IMR-90 (cell line): Measurements from ENCODE around the gene AKR7A2. TPM values are rescaled to one million over a fixed set of nuclear protein-coding genes. Genes with fewer than 3 reads are reported as not detected.

Source experiments
- ATAC-seq: fragments of 200-7000 bp; cut with Tn5 transposase; 2 replicates; pipeline ENCODE4 v1.9.1; 2020; ENCODE audit warnings: low read depth, mild to moderate bottlenecking, moderate library complexity
- BruUV-seq: library from RNA; stranded (reverse); fragments of 400-500 nt; replicated peaks from 2 replicates; lab custom pipeline; 2021; lab: Mats Ljungman, UMichigan
- CTCF ChIA-PET: fragments of 300-600 bp; formaldehyde crosslinking; extraction: SDS; loops from one replicate; lab custom pipeline; 2021; ENCODE audit warnings: antibody characterized with exemption; lab: Yijun Ruan, JAX
- POLR2A ChIA-PET: fragments of 300-600 bp; sonication (Branson Sonifier 250); formaldehyde crosslinking; loops from one replicate; lab custom pipeline; 2022; ENCODE audit warnings: antibody characterized with exemption; ENCODE audit not compliant: unreplicated experiment; lab: Charles Lee
- DNase-seq: peaks from one replicate; pipeline ENCODE4 v3.0.0; 2013
- H2AFZ ChIP-seq: replicated peaks from 2 replicates; pipeline ENCODE3; 2013; ENCODE audit warnings: low read length, mild to moderate bottlenecking; ENCODE audit not compliant: poor library complexity
- H2AK5ac ChIP-seq: 2 replicates; pipeline ENCODE4 v1.6.1; 2013; ENCODE audit warnings: low read depth, low read length, inconsistent platforms
- H2AK9ac ChIP-seq: replicated peaks from 2 replicates; pipeline ENCODE3; 2013; ENCODE audit warnings: mild to moderate bottlenecking, low read depth, low read length, moderate library complexity; ENCODE audit not compliant: poor library complexity
- H2BK120ac ChIP-seq: 2 replicates; pipeline ENCODE4 v1.6.1; 2013; ENCODE audit warnings: low read depth, low read length, inconsistent platforms
- H2BK15ac ChIP-seq: 3 replicates; pipeline ENCODE4 v1.6.1; 2013; ENCODE audit warnings: low read depth, low read length, inconsistent platforms
- H2BK20ac ChIP-seq: 2 replicates; pipeline ENCODE4 v1.6.1; 2013; ENCODE audit warnings: low read depth, mild to moderate bottlenecking, inconsistent platforms, low read length, moderate library complexity
- H2BK5ac ChIP-seq: 2 replicates; pipeline ENCODE4 v1.6.1; 2013; ENCODE audit warnings: mild to moderate bottlenecking, low read depth, low read length, inconsistent platforms; ENCODE audit not compliant: poor library complexity, severe bottlenecking
- H3K14ac ChIP-seq: replicated peaks from 2 replicates; pipeline ENCODE4 v1.6.1; 2013; ENCODE audit warnings: low read depth, low read length, inconsistent platforms
- H3K18ac ChIP-seq: 2 replicates; pipeline ENCODE4 v1.6.1; 2013; ENCODE audit warnings: low read depth, low read length, control low read depth
- H3K23ac ChIP-seq: 2 replicates; pipeline ENCODE4 v1.6.1; 2013; ENCODE audit warnings: low read depth, low read length, inconsistent platforms
- H3K27ac ChIP-seq: 2 replicates; pipeline ENCODE4 v1.5.1; 2013; ENCODE audit warnings: mild to moderate bottlenecking, control low read depth, low read length; ENCODE audit not compliant: insufficient read depth
- H3K27me3 ChIP-seq: 2 replicates; pipeline ENCODE4 v1.6.1; 2013; ENCODE audit warnings: low read length; ENCODE audit not compliant: control insufficient read depth, insufficient read depth
- H3K36me3 ChIP-seq: 2 replicates; pipeline ENCODE4 v1.6.1; 2013; ENCODE audit warnings: low read length, mixed read lengths; ENCODE audit not compliant: control insufficient read depth, insufficient read depth
- H3K4ac ChIP-seq: 2 replicates; pipeline ENCODE4 v1.6.1; 2013; ENCODE audit warnings: low read depth, low read length, inconsistent platforms
- H3K4me1 ChIP-seq: 2 replicates; pipeline ENCODE4 v1.6.1; 2013; ENCODE audit warnings: low read length, mixed read lengths; ENCODE audit not compliant: control insufficient read depth, insufficient read depth
- H3K4me2 ChIP-seq: 2 replicates; pipeline ENCODE4 v1.6.1; 2013; ENCODE audit warnings: low read depth, mild to moderate bottlenecking, control low read depth, low read length, moderate library complexity
- H3K4me3 ChIP-seq: 2 replicates; pipeline ENCODE4 v1.5.1; 2013; ENCODE audit warnings: low read depth, mild to moderate bottlenecking, control low read depth, low read length, moderate library complexity; ENCODE audit not compliant: insufficient read depth
- H3K56ac ChIP-seq: 2 replicates; pipeline ENCODE4 v1.6.1; 2013; ENCODE audit warnings: low read length, inconsistent platforms; ENCODE audit not compliant: insufficient read depth; ENCODE audit errors: extremely low read depth
- H3K79me1 ChIP-seq, 2 experiments: 2 replicates each; pipeline ENCODE4 v1.6.1; 2013; ENCODE audit warnings: low read length in 2 of 2, inconsistent platforms in 1 of 2, low read depth in 1 of 2
- H3K9ac ChIP-seq: 2 replicates; pipeline ENCODE4 v1.6.1; 2013; ENCODE audit warnings: low read depth, low read length, control low read depth
- H3K9me1 ChIP-seq: 2 replicates; pipeline ENCODE4 v1.6.1; 2013; ENCODE audit warnings: low read length, inconsistent platforms; ENCODE audit not compliant: insufficient read depth
- H3K9me3 ChIP-seq: 2 replicates; pipeline ENCODE4 v1.6.1; 2013; ENCODE audit warnings: low read length; ENCODE audit not compliant: control insufficient read depth, insufficient read depth
- H4K20me1 ChIP-seq: 2 replicates; pipeline ENCODE4 v1.6.1; 2013; ENCODE audit warnings: low read length, inconsistent platforms; ENCODE audit not compliant: insufficient read depth
- H4K5ac ChIP-seq: 2 replicates; pipeline ENCODE4 v1.6.1; 2013; ENCODE audit warnings: mild to moderate bottlenecking, low read depth, low read length, control low read depth
- H4K8ac ChIP-seq, 2 experiments: 2 replicates each; pipeline ENCODE4 v1.6.1; 2013; ENCODE audit warnings: low read depth in 2 of 2, low read length in 2 of 2, control low read depth in 1 of 2, inconsistent platforms in 1 of 2
- H4K91ac ChIP-seq: 2 replicates; pipeline ENCODE4 v1.6.1; 2013; ENCODE audit warnings: low read depth, low read length, inconsistent platforms; ENCODE audit not compliant: insufficient read depth
- FOS ChIP-seq: fragments of 150-350 bp; IDR thresholded peaks from 2 replicates; pipeline ENCODE4 v1.6.1; 2016; ENCODE audit warnings: low read depth, low read length
- NFE2L2 ChIP-seq: fragments of 150-350 bp; IDR thresholded peaks from 2 replicates; pipeline ENCODE4 v1.6.1; 2016; ENCODE audit warnings: low read depth, mild to moderate bottlenecking, low read length
- WGBS, 2 experiments: methylation state at CpG; one replicate each; pipeline versions ENCODE4 v1.1.5 to v1.1.7; 2013; ENCODE audit warnings: missing lambda C conversion rate in 2 of 2; ENCODE audit not compliant: insufficient read length in 1 of 2; ENCODE audit errors: extremely low coverage in 2 of 2; 5-methylcytosine and 5-hydroxymethylcytosine counted together
- dilution Hi-C: fragments of 300-500 bp; cut with HindIII; formaldehyde crosslinking; loops from one replicate; pipeline ENCODE4 v1.14.3; 2018; ENCODE audit warnings: low sequenced_read_pairs; ENCODE audit not compliant: unreplicated experiment
- in situ Hi-C: fragments of 300-500 bp; cut with MboI; formaldehyde crosslinking; loops from 3 replicates; pipeline ENCODE4 v1.14.3; 2019; ENCODE audit warnings: low sequenced_read_pairs, inconsistent platforms, mixed read lengths
- intact Hi-C: fragments of 100-400 bp; cut with micrococcal nuclease; formaldehyde crosslinking; loops from 2 replicates; pipeline ENCODE4 v1.10.0; 2022
- polyA plus RNA-seq, 3 experiments: library from polyadenylated mRNA; depleted of rRNA; stranded (reverse); fragments of >200 nt; gene quantifications; 2 replicates each; pipeline ENCODE4 v1.2.3, GENCODE V29; 2012; ENCODE audit warnings: low replicate concordance in 1 of 3
- total RNA-seq: library from RNA; depleted of rRNA; stranded (reverse); fragments of >200 nt; gene quantifications from 2 replicates; pipeline ENCODE4 v1.2.3, GENCODE V29; 2012

Gene AKR7A2
- total and polyA plus RNA-seq, 2 of the 4 experiments (the other 2 are of a cell fraction), result 55.8 to 60.2 TPM

DNA sequence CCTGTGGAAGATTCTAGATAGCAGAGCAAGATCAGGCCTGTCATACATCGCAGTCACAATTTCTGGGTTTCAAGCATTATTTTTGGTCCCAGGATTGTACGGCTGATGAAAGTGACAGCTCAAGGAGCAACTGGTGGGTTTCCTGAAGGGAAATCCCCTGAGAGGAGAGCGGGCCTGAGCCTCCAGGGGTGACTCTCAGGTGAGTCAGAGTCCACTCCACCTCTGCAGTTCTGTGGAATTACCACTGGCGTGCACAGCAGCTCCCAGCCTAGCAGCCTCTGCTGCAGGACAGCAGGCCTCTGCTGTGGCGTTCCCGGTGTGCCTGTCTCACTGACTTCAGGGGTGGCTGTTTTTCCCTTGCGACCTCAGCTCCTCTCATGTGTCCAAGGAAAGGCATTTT lies 24.6 kb upstream of the AKR7A2 start:
- H3K4ac ChIP-seq, result no peak overlapping the region
- H3K23ac ChIP-seq, result no peak overlapping the region
- H4K5ac ChIP-seq, result no peak overlapping the region
- no peak overlapping the region for H3K56ac ChIP-seq
- peaks cover 12% of the 10 kb centered on the region for H3K9me1 ChIP-seq
- WGBS, 2 experiments, result 91% methylated on average over 6 of the region's 7 CpGs; no CpG with 5 or more reads in 1 of the 2 experiments
- peak; percentile 27; the same call in 1 of the 2 replicates for TF ChIP-seq FOS
- no peak for TF ChIP-seq NFE2L2
- no peak overlapping the region for H3K9ac ChIP-seq
- no peak overlapping the region for H2AK9ac ChIP-seq
- H3K27me3 ChIP-seq, result no peaks in the 10 kb centered on the region
- H4K91ac ChIP-seq, result no peak overlapping the region
- ChIA-PET POLR2A (no interaction called here), CTCF (no interaction called here)
- H3K18ac ChIP-seq, result no peak overlapping the region
- intact Hi-C loops, result no loop called here
- peaks cover 4 to 15% of the 10 kb centered on the region in 2 experiments for H3K79me1 ChIP-seq
- H3K9me3 ChIP-seq, result no peaks in the 10 kb centered on the region
- dilution Hi-C loops, result no loop called here
- no TSS peak for BruUV-seq
- H2AK5ac ChIP-seq, result no peak overlapping the region
- no peak overlapping the region for H3K27ac ChIP-seq
- no peak overlapping the region for H2BK15ac ChIP-seq
- in situ Hi-C loops, result no loop called here
- H3K36me3 ChIP-seq, result peaks cover 36% of the 10 kb centered on the region
- no peak overlapping the region for H4K8ac ChIP-seq
- DNase-seq (peak; percentile 68), ATAC-seq (peak; percentile 9; the same call in 1 of the 2 replicates)
- no peak overlapping the region for H2BK20ac ChIP-seq
- H2AFZ ChIP-seq, result no peak overlapping the region
- no peak overlapping the region for H2BK5ac ChIP-seq
- H3K4me3 ChIP-seq, result no peak overlapping the region
- H2BK120ac ChIP-seq, result no peak overlapping the region
- peaks cover 15% of the 10 kb centered on the region for H4K20me1 ChIP-seq
- no peaks in the 10 kb centered on the region for H3K4me1 ChIP-seq
- no peak overlapping the region for H3K4me2 ChIP-seq
- no peak overlapping the region for H3K14ac ChIP-seq
